Neural cell (in vitro differentiated cells): Measurements from ENCODE around the gene NR2F6. TPM values are rescaled to one million over a fixed set of nuclear protein-coding genes. Genes with fewer than 3 reads are reported as not detected.

Experiments used
- H2AFZ ChIP-seq: fragments of 200-600, 300-800 bp; sonication (generic), shearing (Covaris generic); 2 replicates; pipeline ENCODE4 v1.6.0; 2014; ENCODE audit warnings: low read depth, mild to moderate bottlenecking, antibody characterized with exemption, low read length, moderate library complexity
- H3F3A ChIP-seq: fragments of 200-600 bp; shearing (Covaris generic); 2 replicates; pipeline ENCODE4 v1.6.1; 2016; ENCODE audit warnings: mild to moderate bottlenecking, moderate library complexity, mixed read lengths, antibody characterized with exemption, low read length; ENCODE audit not compliant: insufficient read depth, poor library complexity, severe bottlenecking
- H3K27ac ChIP-seq: fragments of 200-600, 300-800 bp; sonication (generic), shearing (Covaris generic); 2 replicates; pipeline ENCODE4 v1.5.1; 2014; ENCODE audit warnings: mild to moderate bottlenecking, low read length, moderate library complexity
- H3K27me3 ChIP-seq: fragments of 300-800, 200-600 bp; sonication (generic), shearing (Covaris generic); 2 replicates; pipeline ENCODE4 v1.6.0; 2014; ENCODE audit warnings: mild to moderate bottlenecking, low read depth, low read length, moderate library complexity; ENCODE audit not compliant: insufficient read depth
- H3K36me3 ChIP-seq: fragments of 300-800, 200-600 bp; sonication (generic), shearing (Covaris generic); 2 replicates; pipeline ENCODE4 v1.5.1; 2014; ENCODE audit warnings: mild to moderate bottlenecking, antibody characterized with exemption, low read length, moderate library complexity; ENCODE audit not compliant: insufficient read depth
- H3K4me2 ChIP-seq: fragments of 300-800, 200-600 bp; sonication (generic), shearing (Covaris generic); 2 replicates; pipeline ENCODE4 v1.6.0; 2014; ENCODE audit warnings: mild to moderate bottlenecking, low read length
- H3K4me3 ChIP-seq: fragments of 300-800, 200-600 bp; sonication (generic), shearing (Covaris generic); 2 replicates; pipeline ENCODE4 v1.5.1; 2014; ENCODE audit warnings: mild to moderate bottlenecking, low read length, moderate library complexity
- H3K79me2 ChIP-seq: fragments of 200-600 bp; shearing (Covaris generic); replicated peaks from 2 replicates; pipeline ENCODE4 v1.6.0; 2014; ENCODE audit warnings: mild to moderate bottlenecking, low read length, moderate library complexity; ENCODE audit not compliant: insufficient read depth
- H3K9ac ChIP-seq: fragments of 300-800, 200-600 bp; sonication (generic), shearing (Covaris generic); 2 replicates; pipeline ENCODE4 v1.6.1; 2016; ENCODE audit warnings: mild to moderate bottlenecking, low read length, mixed read lengths
- H3K9me2 ChIP-seq: fragments of 200-600 bp; shearing (Covaris generic); 2 replicates; pipeline ENCODE4 v1.6.1; 2016; ENCODE audit warnings: mild to moderate bottlenecking, low read length, mixed read lengths; ENCODE audit not compliant: insufficient read depth
- H3K9me3 ChIP-seq: fragments of 200-600, 300-800 bp; sonication (generic), shearing (Covaris generic); 2 replicates; pipeline ENCODE4 v1.6.1; 2016; ENCODE audit warnings: mild to moderate bottlenecking, mixed run types, low read length, moderate library complexity, mixed read lengths
- H4K20me1 ChIP-seq: fragments of 200-600 bp; shearing (Covaris generic); 2 replicates; pipeline ENCODE4 v1.6.1; 2016; ENCODE audit warnings: mild to moderate bottlenecking, mixed run types; ENCODE audit not compliant: insufficient read depth
- EP300 ChIP-seq: fragments of 450-650 bp; conservative IDR thresholded peaks from 2 replicates; pipeline ENCODE4 v1.6.1; 2014; ENCODE audit warnings: antibody characterized with exemption, mild to moderate bottlenecking, moderate library complexity; ENCODE audit not compliant: poor library complexity, severe bottlenecking
- EZH2 ChIP-seq: fragments of 200-600, 300-800 bp; shearing (Covaris generic), sonication (generic); IDR thresholded peaks from 2 replicates; pipeline ENCODE4 v1.6.1; 2014; ENCODE audit warnings: antibody characterized with exemption, low read length, borderline replicate concordance, mild to moderate bottlenecking; ENCODE audit not compliant: insufficient read depth, poor library complexity, severe bottlenecking
- MXI1 ChIP-seq: fragments of 450-650 bp; conservative IDR thresholded peaks from 2 replicates; pipeline ENCODE4 v1.6.1; 2014; ENCODE audit warnings: antibody characterized with exemption, mild to moderate bottlenecking; ENCODE audit not compliant: poor library complexity, severe bottlenecking
- POLR2AphosphoS5 ChIP-seq: IDR thresholded peaks from 2 replicates; pipeline ENCODE4 v1.6.1; 2012
- RAD21 ChIP-seq: fragments of 450-650 bp; conservative IDR thresholded peaks from 2 replicates; pipeline ENCODE4 v1.6.1; 2014; ENCODE audit warnings: antibody characterized with exemption, mild to moderate bottlenecking, moderate library complexity
- SMC3 ChIP-seq: fragments of 450-650 bp; conservative IDR thresholded peaks from 2 replicates; pipeline ENCODE4 v1.6.1; 2014; ENCODE audit warnings: antibody characterized with exemption, mild to moderate bottlenecking, moderate library complexity; ENCODE audit not compliant: poor library complexity
- TAF1 ChIP-seq: IDR thresholded peaks from 2 replicates; pipeline ENCODE4 v1.6.1; 2012; ENCODE audit warnings: low read depth
- polyA plus RNA-seq: library from polyadenylated mRNA; depleted of rRNA; stranded (reverse); fragments of >200 nt; gene quantifications from 2 replicates; pipeline ENCODE4 v1.2.3, GENCODE V29; 2014
- TF ChIP-seq, protein P1 (sequence below): fragments of 450-650 bp; IDR thresholded peaks from 2 replicates; pipeline ENCODE4 v1.5.1; 2014; ENCODE audit warnings: antibody characterized with exemption, mild to moderate bottlenecking, moderate library complexity; ENCODE audit not compliant: poor library complexity, severe bottlenecking
- TF ChIP-seq, protein P2 (sequence below): IDR thresholded peaks from 2 replicates; pipeline ENCODE4 v1.6.1; 2012; ENCODE audit warnings: borderline replicate concordance

Gene NR2F6
- polyA plus RNA-seq, 1 donor from 2014 or later, result 26.9 TPM

DNA sequence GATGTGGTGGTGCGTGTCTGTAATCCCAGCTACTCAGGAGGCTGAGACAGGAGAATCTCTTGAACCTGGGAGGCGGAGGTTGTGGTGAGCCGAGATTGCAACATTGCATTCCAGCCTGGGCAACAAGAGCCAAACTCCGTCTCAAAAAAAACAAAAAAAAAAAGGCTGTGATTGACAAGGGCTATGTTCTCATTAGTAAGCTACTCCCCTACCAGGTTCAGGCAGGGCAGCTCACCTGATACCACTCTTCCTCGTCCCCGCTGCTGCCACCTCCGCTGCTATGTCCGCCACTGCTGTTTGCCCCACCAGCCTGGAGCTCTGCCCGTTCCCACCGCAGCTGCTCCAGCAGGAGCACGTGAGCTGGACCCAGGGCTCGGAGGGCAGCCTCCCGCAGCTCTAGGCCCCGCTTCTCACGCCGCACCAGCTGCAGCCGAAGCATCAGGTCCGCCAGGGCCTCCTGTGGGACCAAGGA lies 9.5 kb upstream of the NR2F6 start:
- H4K20me1 ChIP-seq, result no peaks in the 10 kb centered on the region
- peaks cover 8% of the 10 kb centered on the region for H3K9me3 ChIP-seq
- no peaks in the 10 kb centered on the region for H3K27me3 ChIP-seq
- H3K79me2 ChIP-seq, result no peaks in the 10 kb centered on the region
- H3K9me2 ChIP-seq, result no peaks in the 10 kb centered on the region
- H3K4me3 ChIP-seq, result no peak overlapping the region
- H3K27ac ChIP-seq, result no peak overlapping the region
- no peak for TF ChIP-seq POLR2AphosphoS5
- no peak for TF ChIP-seq TAF1
- TF ChIP-seq SMC3, result no peak
- no peak for TF ChIP-seq EZH2
- H3K36me3 ChIP-seq, result no peaks in the 10 kb centered on the region
- H3K9ac ChIP-seq, result no peak overlapping the region
- H3K4me2 ChIP-seq, result no peak overlapping the region
- H3F3A ChIP-seq, result no peaks in the 10 kb centered on the region
- H2AFZ ChIP-seq, result no peak overlapping the region

DNA sequence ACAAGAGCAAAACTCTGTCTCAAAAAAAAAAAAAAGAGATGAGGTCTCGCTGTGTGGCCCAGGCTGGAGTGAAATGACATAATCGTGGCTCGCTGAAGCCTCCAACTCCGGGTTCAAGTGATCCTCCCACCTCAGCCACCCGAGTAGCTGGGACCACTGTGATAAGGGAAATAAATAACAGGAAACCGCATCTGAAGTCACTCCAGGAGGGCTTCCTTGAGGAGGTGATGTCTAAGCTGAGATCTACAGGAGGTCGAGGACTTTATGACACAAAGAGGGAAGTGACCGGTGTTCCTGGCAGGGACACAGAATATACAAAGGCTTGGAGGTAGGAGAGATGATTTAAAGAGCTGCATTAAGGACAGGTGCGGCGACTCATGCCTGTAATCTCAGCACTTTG lies 8.9 kb upstream of the NR2F6 start:
- TF ChIP-seq POLR2AphosphoS5 (no peak), EP300 (no peak), MXI1 (no peak), TAF1 (no peak), SMC3 (no peak), EZH2 (no peak), RAD21 (no peak)
- TF ChIP-seq, protein P1, sequence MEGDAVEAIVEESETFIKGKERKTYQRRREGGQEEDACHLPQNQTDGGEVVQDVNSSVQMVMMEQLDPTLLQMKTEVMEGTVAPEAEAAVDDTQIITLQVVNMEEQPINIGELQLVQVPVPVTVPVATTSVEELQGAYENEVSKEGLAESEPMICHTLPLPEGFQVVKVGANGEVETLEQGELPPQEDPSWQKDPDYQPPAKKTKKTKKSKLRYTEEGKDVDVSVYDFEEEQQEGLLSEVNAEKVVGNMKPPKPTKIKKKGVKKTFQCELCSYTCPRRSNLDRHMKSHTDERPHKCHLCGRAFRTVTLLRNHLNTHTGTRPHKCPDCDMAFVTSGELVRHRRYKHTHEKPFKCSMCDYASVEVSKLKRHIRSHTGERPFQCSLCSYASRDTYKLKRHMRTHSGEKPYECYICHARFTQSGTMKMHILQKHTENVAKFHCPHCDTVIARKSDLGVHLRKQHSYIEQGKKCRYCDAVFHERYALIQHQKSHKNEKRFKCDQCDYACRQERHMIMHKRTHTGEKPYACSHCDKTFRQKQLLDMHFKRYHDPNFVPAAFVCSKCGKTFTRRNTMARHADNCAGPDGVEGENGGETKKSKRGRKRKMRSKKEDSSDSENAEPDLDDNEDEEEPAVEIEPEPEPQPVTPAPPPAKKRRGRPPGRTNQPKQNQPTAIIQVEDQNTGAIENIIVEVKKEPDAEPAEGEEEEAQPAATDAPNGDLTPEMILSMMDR, result no peak
- TF ChIP-seq, protein P2, sequence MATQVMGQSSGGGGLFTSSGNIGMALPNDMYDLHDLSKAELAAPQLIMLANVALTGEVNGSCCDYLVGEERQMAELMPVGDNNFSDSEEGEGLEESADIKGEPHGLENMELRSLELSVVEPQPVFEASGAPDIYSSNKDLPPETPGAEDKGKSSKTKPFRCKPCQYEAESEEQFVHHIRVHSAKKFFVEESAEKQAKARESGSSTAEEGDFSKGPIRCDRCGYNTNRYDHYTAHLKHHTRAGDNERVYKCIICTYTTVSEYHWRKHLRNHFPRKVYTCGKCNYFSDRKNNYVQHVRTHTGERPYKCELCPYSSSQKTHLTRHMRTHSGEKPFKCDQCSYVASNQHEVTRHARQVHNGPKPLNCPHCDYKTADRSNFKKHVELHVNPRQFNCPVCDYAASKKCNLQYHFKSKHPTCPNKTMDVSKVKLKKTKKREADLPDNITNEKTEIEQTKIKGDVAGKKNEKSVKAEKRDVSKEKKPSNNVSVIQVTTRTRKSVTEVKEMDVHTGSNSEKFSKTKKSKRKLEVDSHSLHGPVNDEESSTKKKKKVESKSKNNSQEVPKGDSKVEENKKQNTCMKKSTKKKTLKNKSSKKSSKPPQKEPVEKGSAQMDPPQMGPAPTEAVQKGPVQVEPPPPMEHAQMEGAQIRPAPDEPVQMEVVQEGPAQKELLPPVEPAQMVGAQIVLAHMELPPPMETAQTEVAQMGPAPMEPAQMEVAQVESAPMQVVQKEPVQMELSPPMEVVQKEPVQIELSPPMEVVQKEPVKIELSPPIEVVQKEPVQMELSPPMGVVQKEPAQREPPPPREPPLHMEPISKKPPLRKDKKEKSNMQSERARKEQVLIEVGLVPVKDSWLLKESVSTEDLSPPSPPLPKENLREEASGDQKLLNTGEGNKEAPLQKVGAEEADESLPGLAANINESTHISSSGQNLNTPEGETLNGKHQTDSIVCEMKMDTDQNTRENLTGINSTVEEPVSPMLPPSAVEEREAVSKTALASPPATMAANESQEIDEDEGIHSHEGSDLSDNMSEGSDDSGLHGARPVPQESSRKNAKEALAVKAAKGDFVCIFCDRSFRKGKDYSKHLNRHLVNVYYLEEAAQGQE, result no peak
- no peaks in the 10 kb centered on the region for H4K20me1 ChIP-seq
- no peak overlapping the region for H3K4me2 ChIP-seq
- no peak overlapping the region for H3K4me3 ChIP-seq
- no peak overlapping the region for H3K9ac ChIP-seq
- no peaks in the 10 kb centered on the region for H3F3A ChIP-seq
- no peaks in the 10 kb centered on the region for H3K27me3 ChIP-seq
- peaks cover 7% of the 10 kb centered on the region for H3K9me3 ChIP-seq
- no peak overlapping the region for H2AFZ ChIP-seq
- H3K79me2 ChIP-seq, result no peaks in the 10 kb centered on the region
- no peaks in the 10 kb centered on the region for H3K36me3 ChIP-seq
- H3K27ac ChIP-seq, result no peak overlapping the region
- H3K9me2 ChIP-seq, result no peaks in the 10 kb centered on the region
